Heart left ventricle (tissue), 16 donors: ENCODE data around the gene LMTK2. TPM values are rescaled to one million over a fixed set of nuclear protein-coding genes. Genes with fewer than 3 reads are reported as not detected.

Source experiments
- ATAC-seq, 4 donors: fragments of 200-7000 bp; cut with Tn5 transposase; one replicate each; pipeline ENCODE4 v1.9.1; 2020 to 2022; ENCODE audit warnings: moderate library complexity in 4 of 4, mild to moderate bottlenecking in 3 of 4, moderate number of reproducible peaks in 1 of 4
- DNase-seq, 5 donors: peaks; one replicate each; pipeline ENCODE4 v3.0.0-alpha.2; 2020
- H3K27ac ChIP-seq, 12 donors: fragments of 200-600 bp; sonication (generic) in 4 of 12; one replicate each; pipeline versions ENCODE4 v1.5.0 to v1.8.0; 2016 to 2022; ENCODE audit warnings: mild to moderate bottlenecking in 2 of 12
- H3K27me3 ChIP-seq, 9 donors: fragments of 200-600 bp; sonication (generic) in 2 of 9; one replicate each; pipeline versions ENCODE4 v1.5.1 to v1.8.0; 2016 to 2022; ENCODE audit warnings: mild to moderate bottlenecking in 3 of 9
- H3K36me3 ChIP-seq, 9 donors: fragments of 200-600 bp; sonication (generic) in 2 of 9; one replicate each; pipeline versions ENCODE4 v1.5.0 to v1.8.0; 2018 to 2022; ENCODE audit warnings: mild to moderate bottlenecking in 2 of 9
- H3K4me1 ChIP-seq, 12 donors: fragments of 200-600 bp; sonication (generic) in 4 of 12; one replicate each; pipeline versions ENCODE4 v1.5.0 to v1.8.0; 2016 to 2022; ENCODE audit warnings: mild to moderate bottlenecking in 3 of 12
- H3K4me3 ChIP-seq, 12 donors: fragments of 200-600 bp; sonication (generic) in 4 of 12; one replicate each; pipeline versions ENCODE4 v1.5.0 to v1.8.0; 2017 to 2022; ENCODE audit warnings: mild to moderate bottlenecking in 9 of 12, moderate library complexity in 4 of 12
- H3K9me3 ChIP-seq, 12 donors: fragments of 200-600 bp; sonication (generic) in 4 of 12; one replicate each; pipeline versions ENCODE4 v1.5.0 to v1.8.0; 2016 to 2022; ENCODE audit warnings: mild to moderate bottlenecking in 1 of 12
- POLR2A ChIP-seq, 2 donors: fragments of 450-650 bp; IDR thresholded peaks; one replicate each; pipeline ENCODE4 v1.6.1; 2017; ENCODE audit warnings: antibody characterized with exemption in 2 of 2, mild to moderate bottlenecking in 2 of 2, moderate library complexity in 2 of 2
- WGBS, 4 donors: extraction: QIAGEN DNeasy Blood & Tissue Kit in 2 of 4; methylation state at CpG; one replicate each; pipeline versions ENCODE4 v1.1.5 to v1.1.7; 2013 to 2018; 5-methylcytosine and 5-hydroxymethylcytosine counted together
- intact Hi-C, 10 donors: fragments of 100-400 bp; cut with DNase I; formaldehyde crosslinking; loops; one replicate each; pipeline versions ENCODE4 v1.11.1 to v1.14.2; 2022
- polyA plus RNA-seq, 2 donors: library from polyadenylated mRNA; stranded (reverse); fragments of 200-250 nt; gene quantifications; one replicate each; pipeline ENCODE4 v1.2.3, GENCODE V29; 2013
- total RNA-seq, 9 donors: library from RNA; depleted of rRNA in 2 of 9; stranded (reverse); fragments of >200 nt in 2 of 9; fragmentation: NEBNext Ultra II Directional in 3 of 9; extraction: Animal tissue kit (Norgen Biotek cat#: 25700) in 3 of 9; gene quantifications; one replicate each; pipeline versions ENCODE4 v1.1.0 to v1.2.4, GENCODE V29; 2016 to 2023
- TF ChIP-seq, protein P1 (sequence below), 12 donors: fragments of 200-600 bp; sonication (generic) in 4 of 12; IDR thresholded peaks; one replicate each; pipeline versions ENCODE4 v1.5.0 to v1.8.0; 2018 to 2022; ENCODE audit warnings: antibody characterized with exemption in 12 of 12, mild to moderate bottlenecking in 5 of 12
- donor health status: ischemic (EF 13 %, LVEDD 7.1; RV severe dilation, severe dysfunction).
- donor health status: healthy with polysubstance abuse.
- donor health status: DM: no; HTN: yes; CAD: no.
- donor health status: DM: no; HTN: no; CAD: no.
- donor health status: ischemic (EF 25% LVEDD 6.9; RV normal size, moderate dysfunction).
- donor health status: ischemic (EF 25% LVEDD 5.7; RV mildly dilated, moderate dysfunction).
- donor health status: healthy.
- donor health status: DM: yes; HTN: yes; CAD: no.
- donor health status: ischemic (EF 35%, LVEDD 5.7; RV mildly dilated, moderate dysfunction).
- donor health status: nonischemic (EF 11% LVEDD 7.7; RV severe dilation, severe dysfunction).
- donor health status: DM: yes; HTN: yes; CAD: no.
- donor health status: PGD.
- donor health status: ischemic (EF 29% LVEDD 5.4; RV normal size, mild dysfunction).
- donor health status: nonischemic (EF 23%, LVEDD 6.1; RV moderate dilation, normal function).

The LMTK2 gene
- total and polyA plus RNA-seq, 11 donors, result 6.3 to 58.3 (median 27.3) TPM

DNA sequence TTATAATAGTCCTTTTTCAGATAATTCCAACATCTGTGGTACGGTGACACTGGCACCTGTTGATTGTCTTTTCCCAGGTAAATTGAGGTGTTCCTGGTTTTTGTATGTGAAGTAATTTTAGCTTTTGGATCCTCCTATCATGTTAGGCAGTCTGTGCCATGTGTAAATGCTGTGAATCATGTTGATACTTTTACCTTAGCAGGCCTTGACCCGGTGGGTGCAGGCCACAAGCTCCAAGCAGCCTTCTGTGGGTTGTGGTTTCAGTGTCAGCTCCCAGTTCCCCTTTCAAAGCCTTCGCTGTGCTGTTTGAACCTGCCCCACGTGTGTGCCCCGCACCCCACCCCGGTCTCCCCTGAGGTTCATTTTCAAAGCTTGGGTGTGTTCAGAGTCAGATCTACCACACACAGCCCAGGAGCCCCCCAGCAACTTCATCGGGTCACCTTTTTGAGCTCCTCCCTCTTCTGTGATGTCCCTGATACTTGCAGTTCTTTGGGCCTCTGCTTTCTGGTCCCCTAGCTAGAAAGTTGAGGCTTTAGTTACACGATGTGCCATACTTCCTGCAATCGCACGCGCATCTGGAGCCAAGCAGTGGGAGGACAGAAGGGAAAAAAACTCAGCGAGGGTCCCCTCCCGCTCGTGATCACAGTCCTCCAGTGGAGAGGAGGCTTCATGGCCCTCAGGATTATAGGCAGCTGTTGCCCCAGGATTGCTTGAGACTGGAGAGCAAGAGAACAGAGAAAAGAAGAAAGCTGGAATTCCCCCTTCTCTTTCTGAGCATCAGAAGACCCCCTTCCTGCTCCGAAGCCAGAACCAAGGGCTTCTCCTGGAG, 95.9 kb downstream of the LMTK2 start:
- Histone ChIP-seq H3K9me3 (peaks cover 0 to 20% (median 0%) of the 10 kb centered on the region in 12 donors), H3K27me3 (no peaks in the 10 kb centered on the region), H3K4me3 (no peak overlapping the region), H3K27ac (no peak overlapping the region), H3K4me1 (peaks cover 0 to 14% (median 0%) of the 10 kb centered on the region in 12 donors), H3K36me3 (peaks cover 0 to 63% (median 43%) of the 10 kb centered on the region in 9 donors)
- intact Hi-C loops, result no loop called here
- ATAC-seq (no peak), DNase-seq (peak in 1 of 5 donors; percentile 42)
- 74 to 87% (median 83%) methylated on average over 14 to 15 of the region's 15 CpGs for WGBS, 4 donors
- TF ChIP-seq, protein P1, sequence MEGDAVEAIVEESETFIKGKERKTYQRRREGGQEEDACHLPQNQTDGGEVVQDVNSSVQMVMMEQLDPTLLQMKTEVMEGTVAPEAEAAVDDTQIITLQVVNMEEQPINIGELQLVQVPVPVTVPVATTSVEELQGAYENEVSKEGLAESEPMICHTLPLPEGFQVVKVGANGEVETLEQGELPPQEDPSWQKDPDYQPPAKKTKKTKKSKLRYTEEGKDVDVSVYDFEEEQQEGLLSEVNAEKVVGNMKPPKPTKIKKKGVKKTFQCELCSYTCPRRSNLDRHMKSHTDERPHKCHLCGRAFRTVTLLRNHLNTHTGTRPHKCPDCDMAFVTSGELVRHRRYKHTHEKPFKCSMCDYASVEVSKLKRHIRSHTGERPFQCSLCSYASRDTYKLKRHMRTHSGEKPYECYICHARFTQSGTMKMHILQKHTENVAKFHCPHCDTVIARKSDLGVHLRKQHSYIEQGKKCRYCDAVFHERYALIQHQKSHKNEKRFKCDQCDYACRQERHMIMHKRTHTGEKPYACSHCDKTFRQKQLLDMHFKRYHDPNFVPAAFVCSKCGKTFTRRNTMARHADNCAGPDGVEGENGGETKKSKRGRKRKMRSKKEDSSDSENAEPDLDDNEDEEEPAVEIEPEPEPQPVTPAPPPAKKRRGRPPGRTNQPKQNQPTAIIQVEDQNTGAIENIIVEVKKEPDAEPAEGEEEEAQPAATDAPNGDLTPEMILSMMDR (IDR thresholded peaks at IDR 0.05), result no peak
- TF ChIP-seq POLR2A (IDR thresholded peaks at IDR 0.05), result no peak

DNA sequence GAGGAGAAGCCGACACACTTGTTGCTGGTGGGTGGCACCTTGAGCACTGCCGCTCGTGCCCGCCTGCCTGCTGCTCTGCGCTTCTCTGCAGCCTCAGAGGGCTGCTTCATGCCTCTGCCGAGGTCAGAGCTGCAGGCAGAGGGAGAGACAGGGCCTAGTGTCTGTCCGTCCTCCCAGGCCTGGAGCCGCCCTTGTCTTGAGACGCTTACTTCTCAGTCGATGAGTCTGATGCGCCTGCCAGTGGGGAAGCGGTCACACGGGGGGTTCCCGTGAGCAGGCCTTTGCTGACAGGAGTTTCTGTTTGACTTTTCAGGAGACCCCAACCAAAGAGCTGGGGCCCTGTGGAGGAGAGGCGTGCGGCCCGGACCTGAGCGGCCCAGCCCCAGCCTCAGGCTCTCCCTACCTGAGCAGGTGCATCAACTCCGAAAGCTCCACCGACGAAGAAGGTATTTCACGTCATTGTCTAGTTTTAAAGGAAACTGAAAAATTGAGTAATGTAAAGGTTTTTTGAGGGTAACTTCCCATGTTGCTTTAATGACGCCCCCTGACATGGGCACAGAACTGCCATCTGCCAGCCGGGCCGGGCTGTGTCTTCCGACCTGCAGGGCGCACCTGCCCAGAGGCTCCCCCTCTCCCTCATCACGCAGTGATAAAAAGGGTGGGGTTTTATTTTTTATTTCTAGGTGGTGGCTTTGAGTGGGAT, 96.8 kb downstream of the LMTK2 start:
- intact Hi-C loops, result no loop called here
- Histone ChIP-seq H3K4me1 (peaks cover 0 to 14% (median 0%) of the 10 kb centered on the region in 12 donors), H3K9me3 (peaks cover 0 to 12% (median 0%) of the 10 kb centered on the region in 12 donors), H3K27ac (no peak overlapping the region), H3K27me3 (no peaks in the 10 kb centered on the region), H3K4me3 (no peak overlapping the region), H3K36me3 (peaks cover 0 to 69% (median 44%) of the 10 kb centered on the region in 9 donors)
- WGBS, 4 donors, result 92 to 96% (median 94%) methylated on average over 21 to 28 of the region's 28 CpGs
- no peak for TF ChIP-seq POLR2A (IDR thresholded peaks at IDR 0.05)
- TF ChIP-seq, protein P1 (IDR thresholded peaks at IDR 0.05), result no peak
- ATAC-seq (peak in 1 of 4 donors; percentile 33), DNase-seq (peak in 1 of 5 donors; percentile 42)

DNA sequence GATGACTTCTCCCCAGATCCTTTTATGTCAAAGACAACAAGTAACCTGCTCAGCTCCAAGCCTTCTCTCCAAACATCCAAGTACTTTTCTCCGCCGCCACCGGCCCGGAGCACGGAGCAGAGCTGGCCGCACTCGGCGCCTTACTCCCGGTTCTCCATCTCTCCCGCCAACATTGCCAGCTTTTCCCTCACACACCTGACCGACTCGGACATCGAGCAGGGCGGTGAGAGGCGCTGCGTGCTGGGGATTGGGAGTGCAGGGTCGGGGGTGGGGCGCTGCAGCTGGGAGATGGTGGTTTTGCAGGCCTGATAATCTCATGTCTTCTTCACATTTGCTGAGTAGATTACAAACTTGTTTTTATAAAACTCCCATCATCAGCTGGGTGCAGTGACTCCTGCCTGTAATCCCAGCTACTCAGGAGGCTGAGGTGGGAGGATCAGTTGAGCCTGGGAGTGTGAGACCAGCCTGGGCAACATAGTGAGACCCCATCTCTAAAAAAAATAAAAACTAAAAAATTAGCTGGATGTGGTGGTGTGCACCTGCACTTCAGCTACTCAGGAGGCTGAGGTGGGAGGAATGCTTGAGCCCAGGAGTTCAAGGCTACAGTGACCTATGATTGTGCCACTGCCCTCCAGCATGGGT, 97.4 kb downstream of the LMTK2 start:
- intact Hi-C loops, result no loop called here
- Histone ChIP-seq H3K27ac (no peak overlapping the region), H3K36me3 (peaks cover 0 to 68% (median 45%) of the 10 kb centered on the region in 9 donors), H3K27me3 (no peaks in the 10 kb centered on the region), H3K4me3 (no peak overlapping the region), H3K9me3 (peaks cover 0 to 5% (median 0%) of the 10 kb centered on the region in 12 donors), H3K4me1 (peaks cover 0 to 14% (median 0%) of the 10 kb centered on the region in 12 donors)
- ATAC-seq (no peak), DNase-seq (peak in 1 of 5 donors; percentile 51)
- TF ChIP-seq, protein P1 (IDR thresholded peaks at IDR 0.05), result no peak
- TF ChIP-seq POLR2A (IDR thresholded peaks at IDR 0.05), result no peak
- WGBS, 4 donors, result 95 to 98% (median 97%) methylated on average over 18 of the region's 18 CpGs
